Kidney glomerular epithelial cell (primary cell): ENCODE measurements around the gene SORCS1.
"Not testable (repeated sequence)": the region's sequence is repeated elsewhere in the genome, so short reads cannot be mapped to it uniquely, and the experiment has no call there.

Experiments used
- DNase-seq: peaks from one replicate; lab custom pipeline; 2025; lab: John Stamatoyannopoulos, UW

Gene SORCS1

GRCh38 chr10:106947643-106948042 lies 216.9 kb downstream of the SORCS1 start:
- no peak for DNase-seq

- DNase-seq, result no peak
These were observed 222.4 kb downstream of the SORCS1 start for GRCh38 chr10:106942035-106942662.

- DNase-seq, result no peak
These were observed 223.0 kb downstream of the SORCS1 start for GRCh38 chr10:106941297-106942034.

- no peak for DNase-seq
These were observed 226.0 kb downstream of the SORCS1 start for GRCh38 chr10:106938513-106938912.

- DNase-seq, result no peak
These were observed 228.5 kb downstream of the SORCS1 start for GRCh38 chr10:106935978-106936451.

- DNase-seq, result no peak
These were observed 232.7 kb downstream of the SORCS1 start for GRCh38 chr10:106931853-106932249.

- no peak for DNase-seq
These were observed 233.2 kb downstream of the SORCS1 start for GRCh38 chr10:106931159-106931852.

- DNase-seq, result no peak
These were observed 233.8 kb downstream of the SORCS1 start for GRCh38 chr10:106930751-106931150.

GRCh38 chr10:106929291-106929895 lies 235.1 kb downstream of the SORCS1 start:
- no peak for DNase-seq

- not testable (repeated sequence) for DNase-seq
These were observed 236.4 kb downstream of the SORCS1 start for GRCh38 chr10:106928151-106928550.

- no peak for DNase-seq
These were observed 239.3 kb downstream of the SORCS1 start for GRCh38 chr10:106925191-106925590.

GRCh38 chr10:106920538-106920937 lies 244.0 kb downstream of the SORCS1 start:
- DNase-seq, result no peak

GRCh38 chr10:106919871-106920282 lies 244.6 kb downstream of the SORCS1 start:
- DNase-seq, result no peak

- no peak for DNase-seq
These were observed 247.0 kb downstream of the SORCS1 start for GRCh38 chr10:106917452-106918055.

GRCh38 chr10:106914016-106914415 lies 250.5 kb downstream of the SORCS1 start:
- DNase-seq, result no peak

GRCh38 chr10:106913348-106913747 lies 251.2 kb downstream of the SORCS1 start:
- no peak for DNase-seq

- no peak for DNase-seq
These were observed 253.4 kb downstream of the SORCS1 start for GRCh38 chr10:106911096-106911495.

- DNase-seq, result no peak
These were observed 253.8 kb downstream of the SORCS1 start for GRCh38 chr10:106910666-106911065.

GRCh38 chr10:106908225-106908624 lies 256.3 kb downstream of the SORCS1 start:
- DNase-seq, result no peak

GRCh38 chr10:106904209-106904608 lies 260.3 kb downstream of the SORCS1 start:
- DNase-seq, result no peak

GRCh38 chr10:106903180-106903579 lies 261.3 kb downstream of the SORCS1 start:
- no peak for DNase-seq

- DNase-seq, result no peak
These were observed 264.4 kb downstream of the SORCS1 start for GRCh38 chr10:106900016-106900652.
